HG02884 (cell line): ENCODE measurements around the gene HS3ST6.
A peak's percentile ranks its signal among the peaks of the same experiment; 100 is the strongest.
"Not testable (repeated sequence)": the region's sequence is repeated elsewhere in the genome, so short reads cannot be mapped to it uniquely, and the experiment has no call there.

Experiments
- ATAC-seq: cut with Tn5 transposase; IDR thresholded peaks from one replicate; pipeline ENCODE4 v1.9.1; 2021; ENCODE audit warnings: mild to moderate bottlenecking, moderate library complexity; ENCODE audit not compliant: unreplicated experiment

The HS3ST6 gene

GRCh38 chr16:1918351-1919326, at the start of gene HS3ST6:
Gene HS3ST6, minus strand, starts transcription at chr16:1918415. Its CDS starts 92 bp downstream, at chr16:1918323.
- no peak for ATAC-seq

DNA sequence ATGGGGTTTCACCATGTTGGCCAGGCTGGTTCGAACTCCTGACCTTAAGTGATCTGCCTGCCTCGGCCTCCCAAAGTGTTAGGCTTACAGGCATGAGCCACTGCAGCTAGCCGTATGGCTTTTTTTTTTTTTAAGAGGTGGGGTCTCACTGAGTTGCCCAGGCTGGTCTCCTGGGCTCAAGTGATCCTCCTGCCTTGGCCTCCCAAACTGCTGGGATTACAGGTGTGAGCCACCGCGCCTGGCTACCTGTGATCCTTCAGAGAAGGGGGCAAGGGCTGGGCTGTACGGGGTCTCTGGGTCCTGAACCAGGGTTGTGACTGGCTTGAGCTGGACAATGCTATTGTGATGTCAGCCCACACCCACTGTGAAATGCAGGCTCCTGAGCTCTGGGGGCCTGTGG, 48.2 kb upstream of the HS3ST6 start, which contains the start of gene RNF151:
Gene RNF151, plus strand, starts transcription at position 397 of the 400 bp plus-strand sequence. CDS start 26 bp downstream, outside the sequence.
- ATAC-seq = no peak

DNA sequence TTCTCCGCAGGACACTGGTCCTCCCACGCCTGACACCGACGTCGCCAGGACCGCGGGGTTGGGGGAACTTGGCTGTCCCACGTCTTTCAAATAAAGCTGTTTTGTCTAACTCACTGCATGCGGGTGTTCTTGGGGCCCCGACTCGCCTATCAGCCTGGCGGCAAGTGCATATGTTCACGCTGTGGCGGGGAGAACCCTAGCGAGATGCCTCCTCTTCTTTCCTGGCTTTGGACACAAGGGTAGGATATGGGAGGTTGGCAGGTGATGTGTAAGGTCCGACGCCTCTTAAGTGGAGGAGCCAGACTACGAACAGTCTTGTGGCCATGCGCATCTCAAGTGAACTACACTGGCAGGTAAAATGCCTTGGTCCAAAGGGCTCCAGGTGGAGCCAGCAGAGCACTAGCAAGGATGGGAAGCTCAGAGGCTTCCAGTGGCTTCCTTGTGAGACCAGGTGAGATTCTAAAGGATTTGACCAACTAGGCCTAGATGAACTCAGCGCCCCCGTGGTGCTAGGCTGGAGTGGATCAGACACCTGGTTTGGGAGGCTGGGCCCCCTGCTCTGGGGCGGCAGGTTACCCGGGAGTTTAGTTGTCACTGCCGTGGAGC, 47.3 kb upstream of the HS3ST6 start:
- ATAC-seq = no peak

GRCh38 chr16:1964506-1965395, 46.5 kb upstream of the HS3ST6 start, which contains the start of gene RPS2:
Gene RPS2, minus strand, starts transcription at chr16:1964826. Its CDS starts 201 bp downstream, at chr16:1964625.
- peak; percentile 77 for ATAC-seq

- no peak for ATAC-seq
Observed at GRCh38 chr16:1963806-1964505, 45.7 kb upstream of the HS3ST6 start.

GRCh38 chr16:1962161-1963153, 44.2 kb upstream of the HS3ST6 start:
- ATAC-seq = not testable (repeated sequence)

- no peak for ATAC-seq
Observed at GRCh38 chr16:1961651-1962067, 43.4 kb upstream of the HS3ST6 start.

GRCh38 chr16:1960665-1961630, 42.7 kb upstream of the HS3ST6 start:
- ATAC-seq = no peak

- ATAC-seq = peak; percentile 62
Observed at GRCh38 chr16:1959269-1960039, 41.2 kb upstream of the HS3ST6 start, which contains the start of gene NDUFB10. Gene NDUFB10, plus strand, starts transcription at chr16:1959538. Its CDS starts 87 bp downstream, at chr16:1959625.

- no peak for ATAC-seq
Observed at GRCh38 chr16:1958715-1959268, 40.6 kb upstream of the HS3ST6 start.

DNA sequence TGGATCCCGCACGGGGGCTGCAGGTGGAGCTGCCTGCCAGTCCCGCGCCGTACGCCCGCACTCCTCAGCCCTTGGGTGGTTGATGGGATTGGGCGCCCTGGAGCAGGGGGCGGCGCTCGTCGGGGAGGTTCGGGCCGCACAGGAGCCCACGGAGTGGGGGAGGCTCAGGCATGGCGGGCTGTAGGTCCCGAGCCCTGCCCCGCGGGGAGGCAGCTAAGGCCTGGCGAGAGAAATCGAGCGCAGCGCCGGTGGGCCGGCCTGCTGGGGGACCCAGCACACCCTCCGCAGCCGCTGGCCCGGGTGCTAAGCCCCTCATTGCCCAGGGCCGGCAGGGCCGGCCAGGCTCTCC, 39.9 kb upstream of the HS3ST6 start:
- not testable (repeated sequence) for ATAC-seq

DNA sequence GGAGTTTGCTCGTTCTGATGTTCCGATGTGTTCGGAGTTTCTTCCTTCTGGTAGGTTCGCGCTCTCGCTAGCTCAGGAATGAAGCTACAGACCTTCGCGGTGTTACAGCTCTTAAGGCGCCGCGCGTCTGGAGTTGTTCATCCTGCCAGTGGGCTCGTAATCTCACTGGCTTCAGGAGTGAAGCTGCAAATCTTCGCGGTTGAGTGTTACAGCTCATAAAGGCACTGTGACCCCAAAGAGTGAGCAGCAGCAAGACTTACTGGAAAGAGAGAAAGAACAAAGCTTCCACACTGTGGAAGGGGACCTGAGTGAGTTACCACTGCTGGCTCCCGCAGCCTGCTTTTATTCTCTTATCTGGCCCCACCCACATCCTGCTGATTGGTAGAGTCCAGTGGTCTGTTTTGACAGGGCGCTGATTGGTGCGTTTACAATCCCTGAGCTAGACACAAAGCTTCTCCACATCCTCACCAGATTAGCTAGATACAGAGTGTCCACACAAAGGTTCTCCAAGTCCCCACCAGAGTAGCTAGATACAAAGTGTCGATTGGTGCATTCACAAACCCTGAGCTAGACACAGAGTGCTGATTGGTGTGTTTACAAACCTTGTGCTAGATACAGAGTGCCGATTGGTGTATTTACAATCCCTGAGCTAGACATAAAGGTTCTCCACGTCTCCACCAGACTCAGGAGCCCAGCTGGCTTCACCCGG, 39.4 kb upstream of the HS3ST6 start:
- not testable (repeated sequence) for ATAC-seq

DNA sequence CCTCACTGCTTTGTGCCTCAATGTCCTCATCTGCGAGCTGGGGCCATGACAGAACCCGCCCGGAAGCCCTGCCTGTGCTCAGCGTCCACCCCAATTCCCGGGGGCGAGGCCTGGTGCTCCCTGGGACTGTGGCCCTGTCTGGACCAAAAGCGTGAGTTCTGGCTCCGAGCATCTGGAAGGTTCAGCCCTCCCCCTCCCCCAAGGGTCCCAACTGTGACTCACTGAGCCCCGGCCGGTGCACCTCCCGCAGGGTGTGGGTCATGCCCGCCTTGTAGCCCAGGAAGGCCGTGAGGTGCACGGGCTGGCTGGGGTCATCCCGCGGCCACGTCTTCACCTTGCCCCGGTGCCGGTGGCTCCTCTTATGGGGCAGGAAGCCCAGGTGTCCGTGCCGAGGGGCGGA, 35.5 kb upstream of the HS3ST6 start:
- no peak for ATAC-seq

DNA sequence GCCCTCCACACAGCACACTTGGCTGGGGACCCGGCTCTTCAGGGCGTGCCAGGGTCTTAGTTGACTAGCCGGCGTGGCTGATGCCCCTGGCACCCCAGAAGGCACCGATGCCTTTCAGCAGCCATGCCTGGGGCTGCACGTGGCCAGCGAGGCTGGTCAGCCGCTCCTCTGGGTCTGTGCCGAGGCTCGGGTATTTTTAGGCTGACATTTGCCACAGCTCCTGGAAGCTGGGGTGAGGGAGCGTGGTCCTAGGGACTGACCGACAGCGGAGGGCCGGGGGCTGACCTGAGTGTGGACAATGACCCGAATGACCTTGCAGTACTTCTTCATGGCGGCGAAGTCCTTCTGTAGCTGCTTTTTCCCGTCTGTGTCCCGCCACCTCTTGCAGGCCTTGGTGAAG, 32.3 kb upstream of the HS3ST6 start:
- ATAC-seq = no peak

- ATAC-seq = no peak
Observed at GRCh38 chr16:1950047-1950446, 31.8 kb upstream of the HS3ST6 start.

- ATAC-seq = no peak
Observed at GRCh38 chr16:1949507-1949906, 31.3 kb upstream of the HS3ST6 start.
